IMR-90 (cell line): ENCODE results near the gene IGLL5. TPM values are rescaled to one million over a fixed set of nuclear protein-coding genes. Genes with fewer than 3 reads are reported as not detected.

Experiments
- ATAC-seq: fragments of 200-7000 bp; cut with Tn5 transposase; 2 replicates; pipeline ENCODE4 v1.9.1; 2020; ENCODE audit warnings: low read depth, mild to moderate bottlenecking, moderate library complexity
- BruUV-seq: library from RNA; stranded (reverse); fragments of 400-500 nt; replicated peaks from 2 replicates; lab custom pipeline; 2021; lab: Mats Ljungman, UMichigan
- CTCF ChIA-PET: fragments of 300-600 bp; formaldehyde crosslinking; extraction: SDS; loops from one replicate; lab custom pipeline; 2021; ENCODE audit warnings: antibody characterized with exemption; lab: Yijun Ruan, JAX
- POLR2A ChIA-PET: fragments of 300-600 bp; sonication (Branson Sonifier 250); formaldehyde crosslinking; loops from one replicate; lab custom pipeline; 2022; ENCODE audit warnings: antibody characterized with exemption; ENCODE audit not compliant: unreplicated experiment; lab: Charles Lee
- DNase-seq: peaks from one replicate; pipeline ENCODE4 v3.0.0; 2013
- H2AFZ ChIP-seq: replicated peaks from 2 replicates; pipeline ENCODE3; 2013; ENCODE audit warnings: low read length, mild to moderate bottlenecking; ENCODE audit not compliant: poor library complexity
- H2AK5ac ChIP-seq: 2 replicates; pipeline ENCODE4 v1.6.1; 2013; ENCODE audit warnings: low read depth, low read length, inconsistent platforms
- H2AK9ac ChIP-seq: replicated peaks from 2 replicates; pipeline ENCODE3; 2013; ENCODE audit warnings: mild to moderate bottlenecking, low read depth, low read length, moderate library complexity; ENCODE audit not compliant: poor library complexity
- H2BK120ac ChIP-seq: 2 replicates; pipeline ENCODE4 v1.6.1; 2013; ENCODE audit warnings: low read depth, low read length, inconsistent platforms
- H2BK15ac ChIP-seq: 3 replicates; pipeline ENCODE4 v1.6.1; 2013; ENCODE audit warnings: low read depth, low read length, inconsistent platforms
- H2BK20ac ChIP-seq: 2 replicates; pipeline ENCODE4 v1.6.1; 2013; ENCODE audit warnings: low read depth, mild to moderate bottlenecking, inconsistent platforms, low read length, moderate library complexity
- H2BK5ac ChIP-seq: 2 replicates; pipeline ENCODE4 v1.6.1; 2013; ENCODE audit warnings: mild to moderate bottlenecking, low read depth, low read length, inconsistent platforms; ENCODE audit not compliant: poor library complexity, severe bottlenecking
- H3K14ac ChIP-seq: replicated peaks from 2 replicates; pipeline ENCODE4 v1.6.1; 2013; ENCODE audit warnings: low read depth, low read length, inconsistent platforms
- H3K18ac ChIP-seq: 2 replicates; pipeline ENCODE4 v1.6.1; 2013; ENCODE audit warnings: low read depth, low read length, control low read depth
- H3K23ac ChIP-seq: 2 replicates; pipeline ENCODE4 v1.6.1; 2013; ENCODE audit warnings: low read depth, low read length, inconsistent platforms
- H3K27ac ChIP-seq: 2 replicates; pipeline ENCODE4 v1.5.1; 2013; ENCODE audit warnings: mild to moderate bottlenecking, control low read depth, low read length; ENCODE audit not compliant: insufficient read depth
- H3K27me3 ChIP-seq: 2 replicates; pipeline ENCODE4 v1.6.1; 2013; ENCODE audit warnings: low read length; ENCODE audit not compliant: control insufficient read depth, insufficient read depth
- H3K36me3 ChIP-seq: 2 replicates; pipeline ENCODE4 v1.6.1; 2013; ENCODE audit warnings: low read length, mixed read lengths; ENCODE audit not compliant: control insufficient read depth, insufficient read depth
- H3K4ac ChIP-seq: 2 replicates; pipeline ENCODE4 v1.6.1; 2013; ENCODE audit warnings: low read depth, low read length, inconsistent platforms
- H3K4me1 ChIP-seq: 2 replicates; pipeline ENCODE4 v1.6.1; 2013; ENCODE audit warnings: low read length, mixed read lengths; ENCODE audit not compliant: control insufficient read depth, insufficient read depth
- H3K4me2 ChIP-seq: 2 replicates; pipeline ENCODE4 v1.6.1; 2013; ENCODE audit warnings: low read depth, mild to moderate bottlenecking, control low read depth, low read length, moderate library complexity
- H3K4me3 ChIP-seq: 2 replicates; pipeline ENCODE4 v1.5.1; 2013; ENCODE audit warnings: low read depth, mild to moderate bottlenecking, control low read depth, low read length, moderate library complexity; ENCODE audit not compliant: insufficient read depth
- H3K56ac ChIP-seq: 2 replicates; pipeline ENCODE4 v1.6.1; 2013; ENCODE audit warnings: low read length, inconsistent platforms; ENCODE audit not compliant: insufficient read depth; ENCODE audit errors: extremely low read depth
- H3K79me1 ChIP-seq, 2 experiments: 2 replicates each; pipeline ENCODE4 v1.6.1; 2013; ENCODE audit warnings: low read length in 2 of 2, inconsistent platforms in 1 of 2, low read depth in 1 of 2
- H3K9ac ChIP-seq: 2 replicates; pipeline ENCODE4 v1.6.1; 2013; ENCODE audit warnings: low read depth, low read length, control low read depth
- H3K9me1 ChIP-seq: 2 replicates; pipeline ENCODE4 v1.6.1; 2013; ENCODE audit warnings: low read length, inconsistent platforms; ENCODE audit not compliant: insufficient read depth
- H3K9me3 ChIP-seq: 2 replicates; pipeline ENCODE4 v1.6.1; 2013; ENCODE audit warnings: low read length; ENCODE audit not compliant: control insufficient read depth, insufficient read depth
- H4K20me1 ChIP-seq: 2 replicates; pipeline ENCODE4 v1.6.1; 2013; ENCODE audit warnings: low read length, inconsistent platforms; ENCODE audit not compliant: insufficient read depth
- H4K5ac ChIP-seq: 2 replicates; pipeline ENCODE4 v1.6.1; 2013; ENCODE audit warnings: mild to moderate bottlenecking, low read depth, low read length, control low read depth
- H4K8ac ChIP-seq, 2 experiments: 2 replicates each; pipeline ENCODE4 v1.6.1; 2013; ENCODE audit warnings: low read depth in 2 of 2, low read length in 2 of 2, control low read depth in 1 of 2, inconsistent platforms in 1 of 2
- H4K91ac ChIP-seq: 2 replicates; pipeline ENCODE4 v1.6.1; 2013; ENCODE audit warnings: low read depth, low read length, inconsistent platforms; ENCODE audit not compliant: insufficient read depth
- BHLHE40 ChIP-seq: fragments of 150-350 bp; IDR thresholded peaks from 2 replicates; pipeline ENCODE4 v1.6.1; 2016; ENCODE audit warnings: mild to moderate bottlenecking, low read depth, low read length
- FOS ChIP-seq: fragments of 150-350 bp; IDR thresholded peaks from 2 replicates; pipeline ENCODE4 v1.6.1; 2016; ENCODE audit warnings: low read depth, low read length
- MAFK ChIP-seq: IDR thresholded peaks from 2 replicates; pipeline ENCODE4 v1.6.1; 2012; ENCODE audit warnings: low read depth, low read length, improper control_type of control experiment
- WGBS, 2 experiments: methylation state at CpG; one replicate each; pipeline versions ENCODE4 v1.1.5 to v1.1.7; 2013; ENCODE audit warnings: missing lambda C conversion rate in 2 of 2; ENCODE audit not compliant: insufficient read length in 1 of 2; ENCODE audit errors: extremely low coverage in 2 of 2; 5-methylcytosine and 5-hydroxymethylcytosine counted together
- dilution Hi-C: fragments of 300-500 bp; cut with HindIII; formaldehyde crosslinking; loops from one replicate; pipeline ENCODE4 v1.14.3; 2018; ENCODE audit warnings: low sequenced_read_pairs; ENCODE audit not compliant: unreplicated experiment
- in situ Hi-C: fragments of 300-500 bp; cut with MboI; formaldehyde crosslinking; loops from 3 replicates; pipeline ENCODE4 v1.14.3; 2019; ENCODE audit warnings: low sequenced_read_pairs, inconsistent platforms, mixed read lengths
- intact Hi-C: fragments of 100-400 bp; cut with micrococcal nuclease; formaldehyde crosslinking; loops from 2 replicates; pipeline ENCODE4 v1.10.0; 2022
- polyA plus RNA-seq, 3 experiments: library from polyadenylated mRNA; depleted of rRNA; stranded (reverse); fragments of >200 nt; gene quantifications; 2 replicates each; pipeline ENCODE4 v1.2.3, GENCODE V29; 2012; ENCODE audit warnings: low replicate concordance in 1 of 3
- total RNA-seq: library from RNA; depleted of rRNA; stranded (reverse); fragments of >200 nt; gene quantifications from 2 replicates; pipeline ENCODE4 v1.2.3, GENCODE V29; 2012

IGLL5 gene
- total and polyA plus RNA-seq, 2 of the 4 experiments (the other 2 are of a cell fraction): not detected

DNA sequence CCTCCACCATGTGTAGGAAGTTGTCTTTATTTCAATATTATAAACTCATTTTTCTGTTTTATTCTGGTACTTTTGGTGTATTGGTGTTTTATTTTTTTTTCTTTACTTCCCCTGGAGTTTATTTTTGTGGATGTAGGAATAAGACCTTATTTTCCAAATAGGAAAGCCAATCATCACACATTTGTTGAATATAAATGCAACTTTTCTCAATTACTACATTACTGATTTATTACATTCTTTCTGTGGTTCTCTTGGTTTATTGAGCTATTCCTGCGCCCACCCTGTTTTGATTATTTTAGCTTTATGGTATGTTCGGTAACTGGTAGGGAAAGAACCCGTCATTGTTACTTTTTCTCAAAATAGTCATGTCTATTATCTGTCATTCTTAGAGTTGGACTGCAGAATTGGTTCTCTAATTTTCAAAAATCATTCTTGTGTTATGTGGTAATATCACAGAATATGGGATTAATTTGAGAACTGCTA, 3.6 kb downstream of the IGLL5 start:
- no CpG with 5 or more reads among the region's 3 CpGs for WGBS, 2 experiments
- Histone ChIP-seq H3K27me3 (peaks cover 12% of the 10 kb centered on the region), H3K23ac (no peak overlapping the region), H2AFZ (no peak overlapping the region), H3K4me2 (no peak overlapping the region), H3K18ac (no peak overlapping the region), H2BK20ac (no peak overlapping the region), H3K36me3 (no peaks in the 10 kb centered on the region), H3K79me1 (no peaks in the 10 kb centered on the region), H3K4me3 (no peak overlapping the region), H4K91ac (no peak overlapping the region), H2BK120ac (no peak overlapping the region), H2AK9ac (no peak overlapping the region), H3K9ac (no peak overlapping the region), H3K56ac (no peak overlapping the region), H4K20me1 (no peaks in the 10 kb centered on the region), H3K9me1 (no peaks in the 10 kb centered on the region), H2BK5ac (no peak overlapping the region), H4K8ac (no peak overlapping the region), H2AK5ac (no peak overlapping the region), H3K27ac (no peak overlapping the region), H4K5ac (no peak overlapping the region), H3K4ac (no peak overlapping the region), H3K9me3 (no peaks in the 10 kb centered on the region), H3K4me1 (no peaks in the 10 kb centered on the region), H2BK15ac (no peak overlapping the region), H3K14ac (no peak overlapping the region)
- ATAC-seq: no peak
- in situ Hi-C loops (no loop called here), dilution Hi-C loops (no loop called here), intact Hi-C loops (no loop called here)
- TF ChIP-seq BHLHE40: no peak
- TF ChIP-seq MAFK: no peak
- TF ChIP-seq FOS: no peak
- DNase-seq: no peak
- POLR2A ChIA-PET: no interaction called here
- CTCF ChIA-PET: no interaction called here
- no TSS peak for BruUV-seq
